IMR-90 (cell line): ENCODE results near the gene UPF1. TPM values are rescaled to one million over a fixed set of nuclear protein-coding genes. Genes with fewer than 3 reads are reported as not detected.

ENCODE experiments used
- ATAC-seq: fragments of 200-7000 bp; cut with Tn5 transposase; 2 replicates; pipeline ENCODE4 v1.9.1; 2020; ENCODE audit warnings: low read depth, mild to moderate bottlenecking, moderate library complexity
- BruUV-seq: library from RNA; stranded (reverse); fragments of 400-500 nt; replicated peaks from 2 replicates; lab custom pipeline; 2021; lab: Mats Ljungman, UMichigan
- CTCF ChIA-PET: fragments of 300-600 bp; formaldehyde crosslinking; extraction: SDS; loops from one replicate; lab custom pipeline; 2021; ENCODE audit warnings: antibody characterized with exemption; lab: Yijun Ruan, JAX
- POLR2A ChIA-PET: fragments of 300-600 bp; sonication (Branson Sonifier 250); formaldehyde crosslinking; loops from one replicate; lab custom pipeline; 2022; ENCODE audit warnings: antibody characterized with exemption; ENCODE audit not compliant: unreplicated experiment; lab: Charles Lee
- DNase-seq: peaks from one replicate; pipeline ENCODE4 v3.0.0; 2013
- H2AFZ ChIP-seq: replicated peaks from 2 replicates; pipeline ENCODE3; 2013; ENCODE audit warnings: low read length, mild to moderate bottlenecking; ENCODE audit not compliant: poor library complexity
- H2AK5ac ChIP-seq: 2 replicates; pipeline ENCODE4 v1.6.1; 2013; ENCODE audit warnings: low read depth, low read length, inconsistent platforms
- H2AK9ac ChIP-seq: replicated peaks from 2 replicates; pipeline ENCODE3; 2013; ENCODE audit warnings: mild to moderate bottlenecking, low read depth, low read length, moderate library complexity; ENCODE audit not compliant: poor library complexity
- H2BK120ac ChIP-seq: 2 replicates; pipeline ENCODE4 v1.6.1; 2013; ENCODE audit warnings: low read depth, low read length, inconsistent platforms
- H2BK15ac ChIP-seq: 3 replicates; pipeline ENCODE4 v1.6.1; 2013; ENCODE audit warnings: low read depth, low read length, inconsistent platforms
- H2BK20ac ChIP-seq: 2 replicates; pipeline ENCODE4 v1.6.1; 2013; ENCODE audit warnings: low read depth, mild to moderate bottlenecking, inconsistent platforms, low read length, moderate library complexity
- H2BK5ac ChIP-seq: 2 replicates; pipeline ENCODE4 v1.6.1; 2013; ENCODE audit warnings: mild to moderate bottlenecking, low read depth, low read length, inconsistent platforms; ENCODE audit not compliant: poor library complexity, severe bottlenecking
- H3K14ac ChIP-seq: replicated peaks from 2 replicates; pipeline ENCODE4 v1.6.1; 2013; ENCODE audit warnings: low read depth, low read length, inconsistent platforms
- H3K18ac ChIP-seq: 2 replicates; pipeline ENCODE4 v1.6.1; 2013; ENCODE audit warnings: low read depth, low read length, control low read depth
- H3K23ac ChIP-seq: 2 replicates; pipeline ENCODE4 v1.6.1; 2013; ENCODE audit warnings: low read depth, low read length, inconsistent platforms
- H3K27ac ChIP-seq: 2 replicates; pipeline ENCODE4 v1.5.1; 2013; ENCODE audit warnings: mild to moderate bottlenecking, control low read depth, low read length; ENCODE audit not compliant: insufficient read depth
- H3K27me3 ChIP-seq: 2 replicates; pipeline ENCODE4 v1.6.1; 2013; ENCODE audit warnings: low read length; ENCODE audit not compliant: control insufficient read depth, insufficient read depth
- H3K36me3 ChIP-seq: 2 replicates; pipeline ENCODE4 v1.6.1; 2013; ENCODE audit warnings: low read length, mixed read lengths; ENCODE audit not compliant: control insufficient read depth, insufficient read depth
- H3K4ac ChIP-seq: 2 replicates; pipeline ENCODE4 v1.6.1; 2013; ENCODE audit warnings: low read depth, low read length, inconsistent platforms
- H3K4me1 ChIP-seq: 2 replicates; pipeline ENCODE4 v1.6.1; 2013; ENCODE audit warnings: low read length, mixed read lengths; ENCODE audit not compliant: control insufficient read depth, insufficient read depth
- H3K4me2 ChIP-seq: 2 replicates; pipeline ENCODE4 v1.6.1; 2013; ENCODE audit warnings: low read depth, mild to moderate bottlenecking, control low read depth, low read length, moderate library complexity
- H3K4me3 ChIP-seq: 2 replicates; pipeline ENCODE4 v1.5.1; 2013; ENCODE audit warnings: low read depth, mild to moderate bottlenecking, control low read depth, low read length, moderate library complexity; ENCODE audit not compliant: insufficient read depth
- H3K56ac ChIP-seq: 2 replicates; pipeline ENCODE4 v1.6.1; 2013; ENCODE audit warnings: low read length, inconsistent platforms; ENCODE audit not compliant: insufficient read depth; ENCODE audit errors: extremely low read depth
- H3K79me1 ChIP-seq, 2 experiments: 2 replicates each; pipeline ENCODE4 v1.6.1; 2013; ENCODE audit warnings: low read length in 2 of 2, inconsistent platforms in 1 of 2, low read depth in 1 of 2
- H3K9ac ChIP-seq: 2 replicates; pipeline ENCODE4 v1.6.1; 2013; ENCODE audit warnings: low read depth, low read length, control low read depth
- H3K9me1 ChIP-seq: 2 replicates; pipeline ENCODE4 v1.6.1; 2013; ENCODE audit warnings: low read length, inconsistent platforms; ENCODE audit not compliant: insufficient read depth
- H3K9me3 ChIP-seq: 2 replicates; pipeline ENCODE4 v1.6.1; 2013; ENCODE audit warnings: low read length; ENCODE audit not compliant: control insufficient read depth, insufficient read depth
- H4K20me1 ChIP-seq: 2 replicates; pipeline ENCODE4 v1.6.1; 2013; ENCODE audit warnings: low read length, inconsistent platforms; ENCODE audit not compliant: insufficient read depth
- H4K5ac ChIP-seq: 2 replicates; pipeline ENCODE4 v1.6.1; 2013; ENCODE audit warnings: mild to moderate bottlenecking, low read depth, low read length, control low read depth
- H4K8ac ChIP-seq, 2 experiments: 2 replicates each; pipeline ENCODE4 v1.6.1; 2013; ENCODE audit warnings: low read depth in 2 of 2, low read length in 2 of 2, control low read depth in 1 of 2, inconsistent platforms in 1 of 2
- H4K91ac ChIP-seq: 2 replicates; pipeline ENCODE4 v1.6.1; 2013; ENCODE audit warnings: low read depth, low read length, inconsistent platforms; ENCODE audit not compliant: insufficient read depth
- CEBPB ChIP-seq: IDR thresholded peaks from 2 replicates; pipeline ENCODE4 v1.6.1; 2012; ENCODE audit warnings: low read depth, low read length, improper control_type of control experiment
- CHD1 ChIP-seq: IDR thresholded peaks from 2 replicates; pipeline ENCODE4 v1.6.1; 2012; ENCODE audit warnings: low read depth, low read length, improper control_type of control experiment
- FOS ChIP-seq: fragments of 150-350 bp; IDR thresholded peaks from 2 replicates; pipeline ENCODE4 v1.6.1; 2016; ENCODE audit warnings: low read depth, low read length
- MAZ ChIP-seq: IDR thresholded peaks from 2 replicates; pipeline ENCODE4 v1.6.1; 2012; ENCODE audit warnings: low read depth, mild to moderate bottlenecking, low read length, improper control_type of control experiment, moderate library complexity, borderline replicate concordance
- MXI1 ChIP-seq: IDR thresholded peaks from 2 replicates; pipeline ENCODE4 v1.6.1; 2012; ENCODE audit warnings: low read depth, mild to moderate bottlenecking, low read length, moderate library complexity, borderline replicate concordance
- NFE2L2 ChIP-seq: fragments of 150-350 bp; IDR thresholded peaks from 2 replicates; pipeline ENCODE4 v1.6.1; 2016; ENCODE audit warnings: low read depth, mild to moderate bottlenecking, low read length
- POLR2A ChIP-seq: IDR thresholded peaks from 2 replicates; pipeline ENCODE4 v1.6.1; 2012; ENCODE audit warnings: mild to moderate bottlenecking, low read depth, low read length
- RAD21 ChIP-seq: IDR thresholded peaks from 2 replicates; pipeline ENCODE4 v1.6.1; 2012; ENCODE audit warnings: low read length, improper control_type of control experiment
- RCOR1 ChIP-seq: IDR thresholded peaks from 2 replicates; pipeline ENCODE4 v1.6.1; 2012; ENCODE audit warnings: mild to moderate bottlenecking, low read length, improper control_type of control experiment; ENCODE audit not compliant: insufficient replicate concordance
- RFX5 ChIP-seq: IDR thresholded peaks from 2 replicates; pipeline ENCODE4 v1.8.0; 2012; ENCODE audit warnings: low read depth, mild to moderate bottlenecking, low read length, moderate library complexity
- USF2 ChIP-seq: fragments of 150-350 bp; IDR thresholded peaks from 2 replicates; pipeline ENCODE4 v1.6.1; 2017; ENCODE audit warnings: mild to moderate bottlenecking, antibody characterized with exemption, low read length, low read depth
- WGBS, 2 experiments: methylation state at CpG; one replicate each; pipeline versions ENCODE4 v1.1.5 to v1.1.7; 2013; ENCODE audit warnings: missing lambda C conversion rate in 2 of 2; ENCODE audit not compliant: insufficient read length in 1 of 2; ENCODE audit errors: extremely low coverage in 2 of 2; 5-methylcytosine and 5-hydroxymethylcytosine counted together
- dilution Hi-C: fragments of 300-500 bp; cut with HindIII; formaldehyde crosslinking; loops from one replicate; pipeline ENCODE4 v1.14.3; 2018; ENCODE audit warnings: low sequenced_read_pairs; ENCODE audit not compliant: unreplicated experiment
- in situ Hi-C: fragments of 300-500 bp; cut with MboI; formaldehyde crosslinking; loops from 3 replicates; pipeline ENCODE4 v1.14.3; 2019; ENCODE audit warnings: low sequenced_read_pairs, inconsistent platforms, mixed read lengths
- intact Hi-C: fragments of 100-400 bp; cut with micrococcal nuclease; formaldehyde crosslinking; loops from 2 replicates; pipeline ENCODE4 v1.10.0; 2022
- polyA plus RNA-seq, 3 experiments: library from polyadenylated mRNA; depleted of rRNA; stranded (reverse); fragments of >200 nt; gene quantifications; 2 replicates each; pipeline ENCODE4 v1.2.3, GENCODE V29; 2012; ENCODE audit warnings: low replicate concordance in 1 of 3
- total RNA-seq: library from RNA; depleted of rRNA; stranded (reverse); fragments of >200 nt; gene quantifications from 2 replicates; pipeline ENCODE4 v1.2.3, GENCODE V29; 2012
- TF ChIP-seq, protein P1 (sequence below): fragments of 150-350 bp; IDR thresholded peaks from 2 replicates; pipeline ENCODE4 v1.6.1; 2016; ENCODE audit warnings: low read depth, mild to moderate bottlenecking, low read length, moderate library complexity, borderline replicate concordance

UPF1 gene
- total and polyA plus RNA-seq, 2 of the 4 experiments (the other 2 are of a cell fraction): 31.2 to 50.3 TPM

DNA sequence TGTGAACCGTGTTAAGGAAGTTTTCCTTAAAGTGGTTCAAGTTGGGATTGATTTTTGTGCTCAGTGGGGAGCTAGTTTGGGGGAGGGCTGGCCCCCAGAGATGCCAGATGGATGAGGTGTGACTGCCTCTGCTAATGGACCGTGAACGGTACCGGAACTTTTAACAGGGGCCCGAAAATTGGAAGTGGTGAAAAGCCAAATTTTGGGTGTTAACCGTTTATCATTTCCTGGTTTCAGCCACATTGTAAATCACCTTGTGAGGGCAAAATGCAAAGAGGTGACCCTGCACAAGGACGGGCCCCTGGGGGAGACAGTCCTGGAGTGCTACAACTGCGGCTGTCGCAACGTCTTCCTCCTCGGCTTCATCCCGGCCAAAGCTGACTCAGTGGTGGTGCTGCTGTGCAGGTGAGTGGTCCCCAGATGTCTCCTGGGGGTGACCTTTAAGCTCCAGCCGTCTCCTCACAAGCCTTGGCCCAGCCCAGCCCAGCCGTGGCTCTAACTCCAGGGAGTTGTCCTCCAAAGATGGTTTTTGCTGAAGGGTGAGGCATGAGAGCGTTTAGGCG is 18.2 kb downstream of the UPF1 start:
- no peak overlapping the region for H2AFZ ChIP-seq
- no peak for ATAC-seq
- in situ Hi-C loops: loop anchor here (5.0 kb wide), 1 partner anchor 398 kb away; no protein-coding TSS in a partner anchor
- H3K4me1 ChIP-seq: peaks cover 11% of the 10 kb centered on the region
- H3K14ac ChIP-seq: no peak overlapping the region
- CTCF ChIA-PET: no interaction called here
- H3K9me3 ChIP-seq: no peaks in the 10 kb centered on the region
- H2BK5ac ChIP-seq: no peak overlapping the region
- intact Hi-C loops: loop anchor here (5.0 to 10.0 kb wide), 2 partner anchors 175 to 278 kb away; partner anchors contain the start of gene UBA52
- H2BK15ac ChIP-seq: no peak overlapping the region
- H4K20me1 ChIP-seq: peaks cover 71% of the 10 kb centered on the region
- H3K36me3 ChIP-seq: peaks cover 55% of the 10 kb centered on the region
- no peak overlapping the region for H3K9ac ChIP-seq
- H3K4me2 ChIP-seq: no peak overlapping the region
- H2AK5ac ChIP-seq: no peak overlapping the region
- H3K56ac ChIP-seq: no peak overlapping the region
- H3K18ac ChIP-seq: no peak overlapping the region
- DNase-seq: no peak
- H3K9me1 ChIP-seq: no peaks in the 10 kb centered on the region
- no peak overlapping the region for H2AK9ac ChIP-seq
- POLR2A ChIA-PET: no interaction called here
- H4K8ac ChIP-seq: no peak overlapping the region
- H3K27me3 ChIP-seq: no peaks in the 10 kb centered on the region
- dilution Hi-C loops: no loop called here
- H2BK120ac ChIP-seq: no peak overlapping the region
- BruUV-seq: no TSS peak
- no peak overlapping the region for H3K4ac ChIP-seq
- no peak for TF ChIP-seq POLR2A
- no peak for TF ChIP-seq CHD1
- TF ChIP-seq, protein P1, sequence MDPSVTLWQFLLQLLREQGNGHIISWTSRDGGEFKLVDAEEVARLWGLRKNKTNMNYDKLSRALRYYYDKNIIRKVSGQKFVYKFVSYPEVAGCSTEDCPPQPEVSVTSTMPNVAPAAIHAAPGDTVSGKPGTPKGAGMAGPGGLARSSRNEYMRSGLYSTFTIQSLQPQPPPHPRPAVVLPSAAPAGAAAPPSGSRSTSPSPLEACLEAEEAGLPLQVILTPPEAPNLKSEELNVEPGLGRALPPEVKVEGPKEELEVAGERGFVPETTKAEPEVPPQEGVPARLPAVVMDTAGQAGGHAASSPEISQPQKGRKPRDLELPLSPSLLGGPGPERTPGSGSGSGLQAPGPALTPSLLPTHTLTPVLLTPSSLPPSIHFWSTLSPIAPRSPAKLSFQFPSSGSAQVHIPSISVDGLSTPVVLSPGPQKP: no peak
- TF ChIP-seq NFE2L2: no peak
- no peak for TF ChIP-seq RAD21
- TF ChIP-seq MAZ: no peak
- TF ChIP-seq RFX5: no peak
- TF ChIP-seq RCOR1: no peak
- TF ChIP-seq FOS: no peak
- no peak for TF ChIP-seq USF2
- no peak for TF ChIP-seq CEBPB
- TF ChIP-seq MXI1: no peak
- H3K23ac ChIP-seq: 0 out of 2 replicates have a peak overlapping the region, but pooled peaks have one; percentile 40
- no peak overlapping the region for H2BK20ac ChIP-seq
- no peak overlapping the region for H3K27ac ChIP-seq
- 68% methylated on average over 7 of the region's 16 CpGs; no CpG with 5 or more reads in 1 of the 2 experiments for WGBS, 2 experiments
- no peak overlapping the region for H4K5ac ChIP-seq
- H3K4me3 ChIP-seq: no peak overlapping the region
- peaks cover 34 to 85% of the 10 kb centered on the region in 2 experiments for H3K79me1 ChIP-seq
- no peak overlapping the region for H4K91ac ChIP-seq
